Measurements from ENCODE around the gene MUC4.

The MUC4 gene

DNA sequence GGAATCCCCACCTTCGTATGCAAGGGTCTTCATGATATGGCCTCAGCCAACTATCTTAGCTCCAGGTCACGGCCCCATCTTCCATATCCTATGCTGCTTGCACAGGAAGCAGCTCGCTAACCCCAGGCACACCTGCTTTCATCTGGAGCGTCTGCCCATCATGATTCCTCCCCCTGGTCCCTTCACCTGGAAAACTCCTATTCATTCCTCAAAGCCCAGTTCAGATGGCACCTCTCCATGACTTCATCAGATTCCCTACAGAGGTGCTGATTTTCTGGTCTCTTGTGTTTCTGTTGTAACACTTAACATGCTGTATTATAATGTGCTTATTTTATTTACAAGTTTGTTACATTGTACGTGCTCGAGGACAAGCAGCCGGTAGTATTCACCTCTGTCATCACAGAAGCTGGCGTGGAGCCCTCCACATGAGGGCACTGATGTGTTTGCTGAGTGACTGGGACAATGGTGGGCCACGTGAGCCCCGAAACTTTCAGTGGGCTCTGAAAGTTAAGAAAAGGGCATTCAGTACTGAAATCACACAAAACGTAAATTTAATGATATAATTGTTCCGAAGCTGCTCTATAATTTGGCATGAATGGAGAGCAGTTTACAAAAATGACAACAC is 74.8 kb downstream of the MUC4 start:
- Histone ChIP-seq H3K4me2 (ENCODE audit: low read length) (no peak overlapping the region), H3K79me2 (ENCODE audit: insufficient read depth, low read length) (no peaks in the 10 kb centered on the region), H3K36me3 (ENCODE audit: insufficient read depth, low read length) (no peaks in the 10 kb centered on the region), H3K9ac (ENCODE audit: low read length) (no peak overlapping the region), H4K20me1 (ENCODE audit: insufficient read depth, low read length) (no peaks in the 10 kb centered on the region), H3K27ac (ENCODE audit: low read depth, low read length, poor library complexity, severe bottlenecking) (no peak overlapping the region), H3K9me2 (ENCODE audit: low read depth, low read length) (no peaks in the 10 kb centered on the region), H3K4me1 (ENCODE audit: insufficient read depth, low read length, severe bottlenecking) (no peaks in the 10 kb centered on the region), H3K4me3 (ENCODE audit: low read depth, low read length, poor library complexity, severe bottlenecking) (no peak overlapping the region), H3K27me3 (ENCODE audit: insufficient read depth, low read length) (peaks cover 22% of the 10 kb centered on the region), H2AFZ (ENCODE audit: low read length) (no peak overlapping the region), H3F3A (ENCODE audit: insufficient read depth, low read length) (no peaks in the 10 kb centered on the region), H3K9me3 (ENCODE audit: low read length) (no peaks in the 10 kb centered on the region)
- TF ChIP-seq EZH2 (IDR thresholded peaks at IDR 0.05; ENCODE audit: borderline replicate concordance, low read length): no peak
- TF ChIP-seq, protein P1, sequence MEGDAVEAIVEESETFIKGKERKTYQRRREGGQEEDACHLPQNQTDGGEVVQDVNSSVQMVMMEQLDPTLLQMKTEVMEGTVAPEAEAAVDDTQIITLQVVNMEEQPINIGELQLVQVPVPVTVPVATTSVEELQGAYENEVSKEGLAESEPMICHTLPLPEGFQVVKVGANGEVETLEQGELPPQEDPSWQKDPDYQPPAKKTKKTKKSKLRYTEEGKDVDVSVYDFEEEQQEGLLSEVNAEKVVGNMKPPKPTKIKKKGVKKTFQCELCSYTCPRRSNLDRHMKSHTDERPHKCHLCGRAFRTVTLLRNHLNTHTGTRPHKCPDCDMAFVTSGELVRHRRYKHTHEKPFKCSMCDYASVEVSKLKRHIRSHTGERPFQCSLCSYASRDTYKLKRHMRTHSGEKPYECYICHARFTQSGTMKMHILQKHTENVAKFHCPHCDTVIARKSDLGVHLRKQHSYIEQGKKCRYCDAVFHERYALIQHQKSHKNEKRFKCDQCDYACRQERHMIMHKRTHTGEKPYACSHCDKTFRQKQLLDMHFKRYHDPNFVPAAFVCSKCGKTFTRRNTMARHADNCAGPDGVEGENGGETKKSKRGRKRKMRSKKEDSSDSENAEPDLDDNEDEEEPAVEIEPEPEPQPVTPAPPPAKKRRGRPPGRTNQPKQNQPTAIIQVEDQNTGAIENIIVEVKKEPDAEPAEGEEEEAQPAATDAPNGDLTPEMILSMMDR (IDR thresholded peaks at IDR 0.05; ENCODE audit: low read length): peak; percentile 28; the same call in 1 of the 2 replicates

DNA sequence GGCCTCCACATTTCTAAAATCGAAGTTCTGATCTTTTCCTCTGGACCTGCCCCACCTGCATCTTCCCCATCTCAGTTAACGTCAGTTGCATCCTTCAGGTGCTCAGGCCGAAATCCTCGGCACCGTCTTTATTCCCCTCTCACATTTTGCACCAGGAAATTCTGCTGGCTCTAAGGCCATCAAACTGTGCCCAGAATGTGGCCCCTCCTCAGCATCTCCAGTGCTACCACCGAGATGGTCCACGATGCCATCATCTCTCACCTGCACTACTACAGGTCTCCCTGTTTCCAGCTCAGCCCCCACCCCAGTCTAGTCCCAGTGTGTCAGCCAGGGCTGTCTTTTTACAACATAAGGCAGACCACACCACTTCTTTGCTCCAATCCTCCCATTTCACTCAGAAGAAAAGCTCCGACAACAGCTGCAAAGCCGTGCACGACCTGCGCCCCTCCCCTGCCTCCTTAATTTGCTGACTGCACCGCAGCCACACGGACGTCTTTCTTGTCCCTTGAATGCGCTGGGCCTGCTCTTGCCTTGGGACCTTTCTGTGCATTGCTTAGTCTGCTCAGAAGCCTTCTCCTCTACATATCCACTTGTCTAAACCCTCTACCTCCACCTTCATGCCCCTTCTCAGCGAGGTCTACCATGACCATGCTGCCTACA is 76.6 kb downstream of the MUC4 start:
- no peak for TF ChIP-seq EZH2 (IDR thresholded peaks at IDR 0.05; ENCODE audit: borderline replicate concordance, low read length)
- TF ChIP-seq, protein P1 (IDR thresholded peaks at IDR 0.05; ENCODE audit: low read length): no peak
- Histone ChIP-seq H3K9me3 (ENCODE audit: low read length) (no peaks in the 10 kb centered on the region), H3K4me2 (ENCODE audit: low read length) (no peak overlapping the region), H3F3A (ENCODE audit: insufficient read depth, low read length) (no peaks in the 10 kb centered on the region), H3K27ac (ENCODE audit: low read depth, low read length, poor library complexity, severe bottlenecking) (no peak overlapping the region), H4K20me1 (ENCODE audit: insufficient read depth, low read length) (no peaks in the 10 kb centered on the region), H3K9ac (ENCODE audit: low read length) (no peak overlapping the region), H3K36me3 (ENCODE audit: insufficient read depth, low read length) (no peaks in the 10 kb centered on the region), H3K4me1 (ENCODE audit: insufficient read depth, low read length, severe bottlenecking) (no peaks in the 10 kb centered on the region), H3K9me2 (ENCODE audit: low read depth, low read length) (no peaks in the 10 kb centered on the region), H3K27me3 (ENCODE audit: insufficient read depth, low read length) (peaks cover 21% of the 10 kb centered on the region), H2AFZ (ENCODE audit: low read length) (no peak overlapping the region), H3K4me3 (ENCODE audit: low read depth, low read length, poor library complexity, severe bottlenecking) (no peak overlapping the region), H3K79me2 (ENCODE audit: insufficient read depth, low read length) (no peaks in the 10 kb centered on the region)

DNA sequence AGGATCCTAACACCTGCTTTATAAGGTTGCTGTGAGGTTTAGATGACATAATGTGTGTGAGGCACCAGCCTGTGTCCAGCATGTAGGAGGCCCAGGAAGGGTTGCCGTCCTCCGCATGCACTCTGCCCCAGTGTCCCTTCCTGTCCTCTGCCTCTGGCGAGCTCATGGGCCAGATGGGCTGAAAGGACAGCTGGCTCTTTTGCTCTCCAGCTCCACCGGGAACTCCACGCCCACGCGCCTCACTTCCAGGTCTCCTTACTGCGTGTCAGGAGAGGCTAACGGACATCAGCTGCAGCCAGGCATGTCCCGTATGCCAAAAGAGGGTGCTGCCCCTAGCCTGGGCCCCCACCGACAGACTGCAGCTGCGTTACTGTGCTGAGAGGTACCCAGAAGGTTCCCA is 78.8 kb downstream of the MUC4 start:
- no peaks in the 10 kb centered on the region for H4K20me1 ChIP-seq (ENCODE audit: insufficient read depth, low read length)

More for the DNA sequence above, 78.8 kb downstream of the MUC4 start:
- Histone ChIP-seq H3K79me2 (ENCODE audit: insufficient read depth, low read length) (no peaks in the 10 kb centered on the region), H3K27me3 (ENCODE audit: insufficient read depth, low read length) (peaks cover 27% of the 10 kb centered on the region), H2AFZ (ENCODE audit: low read length) (no peak overlapping the region), H3K4me2 (ENCODE audit: low read length) (no peak overlapping the region), H3K9me3 (ENCODE audit: low read length) (no peaks in the 10 kb centered on the region), H3K27ac (ENCODE audit: low read depth, low read length, poor library complexity, severe bottlenecking) (no peak overlapping the region), H3K9me2 (ENCODE audit: low read depth, low read length) (no peaks in the 10 kb centered on the region), H3K4me1 (ENCODE audit: insufficient read depth, low read length, severe bottlenecking) (no peaks in the 10 kb centered on the region), H3K4me3 (ENCODE audit: low read depth, low read length, poor library complexity, severe bottlenecking) (no peak overlapping the region), H3K36me3 (ENCODE audit: insufficient read depth, low read length) (no peaks in the 10 kb centered on the region), H3K9ac (ENCODE audit: low read length) (no peak overlapping the region), H3F3A (ENCODE audit: insufficient read depth, low read length) (no peaks in the 10 kb centered on the region)
- TF ChIP-seq, protein P1 (IDR thresholded peaks at IDR 0.05; ENCODE audit: low read length): no peak
- TF ChIP-seq EZH2 (IDR thresholded peaks at IDR 0.05; ENCODE audit: borderline replicate concordance, low read length): no peak

Data from OCI-LY1 (cell line).